ENCODE data around the gene GPRIN1.

Gene GPRIN1

DNA sequence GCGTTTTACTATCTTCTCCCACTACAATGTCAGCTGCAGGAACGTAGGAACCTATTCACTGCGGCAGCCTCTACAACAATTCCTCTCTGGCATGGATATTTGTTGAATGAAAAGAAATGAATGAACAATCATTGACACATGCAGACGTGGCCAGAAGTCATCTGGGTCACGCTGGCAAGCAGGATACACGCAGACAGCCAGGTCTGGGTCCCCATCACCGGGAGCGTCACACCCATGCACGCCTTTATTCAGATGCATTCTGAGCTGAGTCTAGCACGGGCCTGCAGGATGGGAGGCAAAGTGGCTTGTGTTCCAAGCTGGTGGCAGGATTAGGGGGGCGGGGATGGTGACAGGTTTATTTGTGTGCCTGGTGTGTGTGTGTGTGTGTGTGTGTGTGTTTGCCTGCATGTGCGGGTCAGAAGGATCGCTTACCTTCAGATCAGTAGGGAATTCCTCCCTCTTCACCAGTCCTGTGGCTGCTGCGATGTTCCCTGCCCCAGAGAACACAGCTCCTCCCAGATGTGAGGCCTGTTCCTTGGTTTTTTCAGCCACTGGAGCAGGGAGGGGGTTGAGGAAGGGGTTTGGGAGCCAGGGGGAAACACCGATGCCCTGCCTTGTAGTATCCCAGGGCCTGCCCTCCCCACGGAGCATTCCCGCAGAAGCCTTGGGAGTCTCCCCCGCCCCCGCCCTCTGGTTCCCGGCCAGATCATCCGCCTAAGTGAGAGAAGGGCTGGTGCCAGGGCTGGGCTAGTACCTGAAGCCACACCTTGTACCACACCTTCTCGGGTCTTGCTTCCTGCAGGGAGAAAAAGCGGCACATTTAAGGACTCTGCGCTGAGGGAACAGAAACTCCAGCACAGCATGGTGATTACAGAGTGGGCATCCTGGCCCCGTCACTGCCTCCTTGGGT lies 16.3 kb upstream of the GPRIN1 start:
- Histone ChIP-seq H3K4me3 (no peak overlapping the region), H3K36me3 (no peaks in the 10 kb centered on the region), H3K4me2 (peak overlapping the region in 9 of 11 experiments; percentile 48 to 100 (median 98); a peak in 17 of 22 replicates), H3K9me3 (replicated peaks in 1 of 11) (no peaks in the 10 kb centered on the region), H3K27me3 (peaks cover 24 to 52% (median 38%) of the 10 kb centered on the region in 11 experiments), H3K9ac (no peak overlapping the region), H4K20me1 (peaks cover 0 to 40% (median 6%) of the 10 kb centered on the region in 11 experiments; a peak in 9 of 22 replicates), H3K4me1 (peaks cover 32 to 78% (median 72%) of the 10 kb centered on the region in 10 experiments), H3K27ac (no peak overlapping the region)
- TF ChIP-seq Cebpa-rat (IDR thresholded peaks at IDR 0.05): no peak

DNA sequence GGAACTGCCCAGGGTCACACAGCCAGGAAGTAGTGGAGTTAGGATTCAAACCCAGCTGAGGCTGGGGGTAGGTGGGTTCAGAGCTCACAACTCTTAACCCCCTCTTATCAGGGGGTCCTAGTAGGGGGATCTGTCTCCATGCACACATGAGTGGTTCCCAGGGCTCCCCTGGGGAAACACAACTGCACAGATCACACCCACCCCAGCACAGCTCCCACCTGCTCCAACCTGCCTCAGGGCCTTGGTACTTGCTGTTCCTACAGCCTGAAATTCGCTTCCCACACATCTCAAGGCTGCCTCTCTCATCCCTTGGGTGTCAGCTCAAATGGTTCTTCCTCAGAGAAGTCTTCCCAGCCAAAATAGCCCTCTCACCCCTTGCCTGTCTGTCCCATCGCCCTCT lies 15.6 kb upstream of the GPRIN1 start:
- Histone ChIP-seq H3K4me2 (peak overlapping the region in 5 of 11 experiments; percentile 9 to 98 (median 20); a peak in 3 of 22 replicates), H3K27me3 (peaks cover 31 to 52% (median 39%) of the 10 kb centered on the region in 11 experiments), H3K4me1 (peaks cover 33 to 79% (median 72%) of the 10 kb centered on the region in 10 experiments), H3K36me3 (no peaks in the 10 kb centered on the region), H3K4me3 (no peak overlapping the region), H3K27ac (no peak overlapping the region), H3K9ac (no peak overlapping the region), H4K20me1 (peaks cover 0 to 39% (median 5%) of the 10 kb centered on the region in 11 experiments; a peak in 9 of 22 replicates), H3K9me3 (replicated peaks in 1 of 11) (no peaks in the 10 kb centered on the region)
- TF ChIP-seq Cebpa-rat (IDR thresholded peaks at IDR 0.05): no peak

DNA sequence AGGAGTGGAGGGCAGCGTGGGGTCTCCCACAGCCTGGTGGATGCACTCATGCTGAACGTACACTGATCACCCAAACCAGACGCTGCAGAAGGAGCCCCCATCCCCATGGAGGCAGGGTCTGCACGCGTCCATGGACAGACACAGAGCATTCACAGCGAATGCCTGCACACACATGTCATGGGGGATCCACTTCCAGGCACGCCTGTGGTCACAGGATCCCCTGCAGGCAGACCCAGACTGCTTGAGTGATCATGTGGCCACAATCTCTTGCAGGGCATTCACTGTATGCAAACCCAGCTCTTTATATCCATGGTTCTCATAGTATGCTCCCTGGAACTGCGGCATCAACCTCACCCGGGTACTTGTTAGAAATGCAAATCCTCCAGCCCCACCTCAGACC lies 15.0 kb upstream of the GPRIN1 start:
- H3K9me3 ChIP-seq (replicated peaks in 1 of 11): 0 out of 22 replicates have a peak, but pooled peaks cover 0 to under 1% (median 0%) of the 10 kb centered on the region in 11 experiments
- TF ChIP-seq Cebpa-rat (IDR thresholded peaks at IDR 0.05): no peak
- peaks cover 32 to 52% (median 39%) of the 10 kb centered on the region in 11 experiments for H3K27me3 ChIP-seq
- peak overlapping the region in 6 of 11 experiments; percentile 9 to 98 (median 20); a peak in 6 of 22 replicates for H3K4me2 ChIP-seq
- no peak overlapping the region for H3K27ac ChIP-seq
- H3K9ac ChIP-seq: no peak overlapping the region
- H3K36me3 ChIP-seq: no peaks in the 10 kb centered on the region
- peaks cover 0 to 39% (median 6%) of the 10 kb centered on the region in 11 experiments; a peak in 10 of 22 replicates for H4K20me1 ChIP-seq
- no peak overlapping the region for H3K4me3 ChIP-seq
- peaks cover 35 to 83% (median 74%) of the 10 kb centered on the region in 10 experiments for H3K4me1 ChIP-seq

DNA sequence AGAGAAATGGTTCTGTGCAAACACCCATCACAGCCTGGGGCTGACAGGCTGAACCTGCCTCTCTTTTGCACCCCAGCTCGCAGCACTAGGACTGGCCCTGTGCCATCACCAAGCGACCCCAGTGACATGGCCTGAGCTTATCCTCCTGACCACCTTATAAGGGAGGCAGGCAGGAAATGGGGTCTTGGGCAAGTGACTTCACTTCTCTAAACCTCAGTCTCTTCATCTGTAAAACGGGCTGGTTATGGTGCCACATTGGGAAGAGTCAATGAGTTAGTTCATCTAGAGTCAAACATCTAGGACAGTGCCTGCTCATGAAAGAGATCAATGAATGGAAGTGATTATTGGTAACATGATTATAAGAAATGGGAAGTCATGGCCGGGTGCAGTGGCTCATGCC lies 14.2 kb upstream of the GPRIN1 start:
- peaks cover 32 to 52% (median 39%) of the 10 kb centered on the region in 11 experiments for H3K27me3 ChIP-seq
- H3K9me3 ChIP-seq (replicated peaks in 1 of 11): peaks cover 0 to 8% (median 0%) of the 10 kb centered on the region in 11 experiments; a peak in 2 of 22 replicates
- no peak overlapping the region for H3K4me2 ChIP-seq
- H3K9ac ChIP-seq: no peak overlapping the region
- peaks cover 36 to 81% (median 74%) of the 10 kb centered on the region in 10 experiments for H3K4me1 ChIP-seq
- TF ChIP-seq Cebpa-rat (IDR thresholded peaks at IDR 0.05): no peak
- no peak overlapping the region for H3K4me3 ChIP-seq
- no peak overlapping the region for H3K27ac ChIP-seq
- peaks cover 0 to 37% (median 6%) of the 10 kb centered on the region in 11 experiments; a peak in 10 of 22 replicates for H4K20me1 ChIP-seq
- H3K36me3 ChIP-seq: no peaks in the 10 kb centered on the region

DNA sequence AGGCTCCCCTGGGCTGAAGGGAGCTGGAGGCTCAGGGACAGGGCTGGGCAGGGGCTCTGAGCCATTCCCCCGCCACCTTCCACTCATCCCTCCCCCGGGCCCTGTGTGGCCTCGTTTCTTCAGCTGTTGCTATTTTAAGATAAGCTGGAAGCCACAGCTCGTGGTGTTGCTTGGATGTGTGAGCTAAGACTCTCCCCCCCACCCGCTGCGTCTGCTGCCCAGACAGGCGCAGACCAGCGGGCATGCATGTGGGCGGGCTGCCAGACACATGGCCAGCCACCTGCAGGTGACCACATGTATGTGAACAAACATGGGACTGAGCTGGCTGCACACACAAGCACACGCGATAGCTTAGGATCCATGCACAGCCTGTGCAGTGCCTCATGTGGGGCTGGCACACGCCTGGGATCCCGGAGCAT lies 11.7 kb upstream of the GPRIN1 start:
- peaks cover 27 to 64% (median 54%) of the 10 kb centered on the region in 10 experiments for H3K4me1 ChIP-seq
- peak overlapping the region; percentile 71 to 90 (median 79) for H3K4me2 ChIP-seq
- peaks cover 0 to 8% (median 0%) of the 10 kb centered on the region in 11 experiments; a peak in 2 of 22 replicates for H3K9me3 ChIP-seq (replicated peaks in 1 of 11)
- peaks cover 0 to 30% (median 6%) of the 10 kb centered on the region in 11 experiments; a peak in 10 of 22 replicates for H4K20me1 ChIP-seq
- H3K9ac ChIP-seq: peak overlapping the region in 2 of 11 experiments; percentile 28 to 37; a peak in 2 of 22 replicates
- no peak for TF ChIP-seq Cebpa-rat (IDR thresholded peaks at IDR 0.05)
- no peaks in the 10 kb centered on the region for H3K36me3 ChIP-seq
- H3K27me3 ChIP-seq: peaks cover 25 to 48% (median 41%) of the 10 kb centered on the region in 11 experiments
- H3K4me3 ChIP-seq: no peak overlapping the region
- H3K27ac ChIP-seq: 0 out of 22 replicates have a peak overlapping the region, but pooled peaks of 1 of the 11 experiments have one; percentile 6

DNA sequence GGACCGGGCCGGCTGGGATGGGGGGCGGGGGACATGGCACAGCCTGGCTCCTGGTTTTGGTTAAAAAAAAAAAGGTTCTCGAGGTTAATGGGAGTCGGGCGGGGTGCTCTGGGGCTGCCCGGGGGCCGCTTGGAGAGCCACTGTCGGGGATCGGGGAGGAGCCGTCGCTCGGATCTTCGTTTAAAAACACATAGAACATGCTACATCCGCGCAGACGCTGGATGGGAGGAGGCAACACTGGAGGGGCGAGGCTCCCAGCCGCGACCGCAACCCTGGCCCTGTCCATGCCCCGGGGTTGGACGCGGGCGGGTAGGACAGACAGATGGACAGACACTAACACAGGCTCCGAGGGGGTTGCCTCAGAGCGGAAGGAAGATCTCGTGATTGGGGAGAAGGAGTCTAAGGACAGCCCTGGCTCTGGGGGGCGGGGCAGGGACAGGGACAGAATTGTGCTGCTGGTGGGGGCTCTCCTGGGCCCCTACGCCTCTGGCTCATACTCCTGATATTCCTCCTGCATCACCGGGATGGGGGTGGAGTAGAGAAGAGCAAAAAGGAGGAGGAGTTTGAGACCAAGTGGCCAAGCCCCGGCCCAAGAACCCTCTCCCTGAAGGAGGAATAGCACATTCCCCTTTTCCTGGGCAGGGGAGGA lies 10.5 kb upstream of the GPRIN1 start:
- no peak for TF ChIP-seq Cebpa-rat (IDR thresholded peaks at IDR 0.05)

DNA sequence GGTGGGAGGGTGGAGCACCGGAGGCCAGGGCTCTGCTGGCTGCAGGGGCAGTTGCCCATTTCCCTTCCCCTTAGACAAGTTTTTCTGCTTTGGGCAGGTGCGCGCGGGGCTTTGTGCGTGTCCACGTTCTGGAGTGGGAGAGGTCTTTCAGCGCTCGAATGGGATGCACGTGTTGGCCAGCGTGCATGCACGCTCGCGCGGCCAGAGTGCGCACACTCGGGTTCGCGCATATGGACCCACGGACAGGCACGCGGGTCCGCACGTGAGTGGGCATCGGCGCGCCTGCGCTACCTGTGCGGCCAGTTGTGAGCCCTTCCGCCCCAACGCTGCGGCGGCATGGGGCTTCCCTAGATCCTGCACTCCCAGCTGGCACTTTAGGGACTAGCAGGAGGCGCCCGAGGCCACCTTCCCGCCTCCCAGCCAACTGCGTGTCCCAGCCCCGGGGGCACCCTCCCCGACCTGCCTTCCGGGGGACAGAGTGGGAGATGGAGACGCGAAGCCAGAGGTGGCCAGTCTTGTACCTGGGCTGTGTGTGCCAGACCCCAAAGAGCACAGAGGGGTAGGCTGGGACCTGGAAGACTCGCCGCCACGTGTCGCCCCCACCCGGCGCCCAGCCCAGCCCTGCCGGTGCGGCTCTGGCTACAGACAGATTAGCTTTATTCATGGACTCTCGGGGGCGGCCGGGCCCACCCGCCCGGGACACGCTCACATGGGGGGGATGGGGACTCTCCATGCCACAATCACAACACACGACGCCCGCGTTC lies 9.8 kb upstream of the GPRIN1 start:
- H3K4me2 ChIP-seq: peak overlapping the region; percentile 71 to 90 (median 79)

More for the DNA sequence above, 10.5 kb upstream of the GPRIN1 start:
- Histone ChIP-seq H3K27ac (0 out of 22 replicates have a peak overlapping the region, but pooled peaks of 2 of the 11 experiments have one; percentile 5 to 16), H4K20me1 (peaks cover 0 to 25% (median 4%) of the 10 kb centered on the region in 11 experiments; a peak in 9 of 22 replicates), H3K36me3 (no peaks in the 10 kb centered on the region), H3K4me2 (peak overlapping the region; percentile 71 to 90 (median 79)), H3K4me3 (peak overlapping the region in 5 of 10 experiments; percentile 17 to 29 (median 25); a peak in 10 of 20 replicates), H3K9ac (no peak overlapping the region; a peak in 2 of 22 replicates), H3K4me1 (peaks cover 33 to 62% (median 50%) of the 10 kb centered on the region in 10 experiments), H3K27me3 (peaks cover 25 to 48% (median 41%) of the 10 kb centered on the region in 11 experiments), H3K9me3 (replicated peaks in 1 of 11) (peaks cover 0 to 8% (median 0%) of the 10 kb centered on the region in 11 experiments; a peak in 2 of 22 replicates)

More for the DNA sequence above, 9.8 kb upstream of the GPRIN1 start:
- peaks cover 0 to 8% (median 0%) of the 10 kb centered on the region in 11 experiments; a peak in 2 of 22 replicates for H3K9me3 ChIP-seq (replicated peaks in 1 of 11)
- peaks cover 37 to 61% (median 49%) of the 10 kb centered on the region in 10 experiments for H3K4me1 ChIP-seq
- H4K20me1 ChIP-seq: peaks cover 0 to 19% (median 4%) of the 10 kb centered on the region in 11 experiments; a peak in 9 of 22 replicates
- H3K36me3 ChIP-seq: no peaks in the 10 kb centered on the region
- no peak for TF ChIP-seq Cebpa-rat (IDR thresholded peaks at IDR 0.05)
- peaks cover 25 to 48% (median 41%) of the 10 kb centered on the region in 11 experiments for H3K27me3 ChIP-seq
- H3K9ac ChIP-seq: no peak overlapping the region; a peak in 1 of 22 replicates
- peak overlapping the region in 5 of 10 experiments; percentile 13 to 41 (median 28); a peak in 6 of 20 replicates for H3K4me3 ChIP-seq
- H3K27ac ChIP-seq: no peak overlapping the region

All from BLaER1 treated with 17β-estradiol and CSF1 and Interleukin-3, amounts not matched to agents 10 nM and 100 nM (cell line).